ENCODE data around the gene RWDD4.
A peak's percentile ranks its signal among the peaks of the same experiment; 100 is the strongest.
"Not testable (repeated sequence)": the region's sequence is repeated elsewhere in the genome, so short reads cannot be mapped to it uniquely, and the experiment has no call there.

The RWDD4 gene

GRCh38 chr4:183635321-183635720 lies 23.7 kb downstream of the RWDD4 start:
- DNase-seq: no peak

GRCh38 chr4:183633476-183634400 lies 25.2 kb downstream of the RWDD4 start:
- no peak for DNase-seq

- DNase-seq: no peak
Measured at GRCh38 chr4:183632689-183633088, 26.3 kb downstream of the RWDD4 start.

GRCh38 chr4:183631577-183632198 lies 27.3 kb downstream of the RWDD4 start:
- DNase-seq: no peak

- no peak for DNase-seq
Measured at GRCh38 chr4:183627979-183628588, 30.9 kb downstream of the RWDD4 start.

- not testable (repeated sequence) for DNase-seq
Measured at GRCh38 chr4:183627286-183627685, 31.7 kb downstream of the RWDD4 start.

- DNase-seq: no peak
Measured at GRCh38 chr4:183626168-183626567, 32.8 kb downstream of the RWDD4 start.

- DNase-seq: no peak
Measured at GRCh38 chr4:183624548-183624947, 34.4 kb downstream of the RWDD4 start.

GRCh38 chr4:183621875-183622274 lies 37.1 kb downstream of the RWDD4 start:
- DNase-seq: no peak

- DNase-seq: no peak
Measured at GRCh38 chr4:183620421-183620820, 38.6 kb downstream of the RWDD4 start.

GRCh38 chr4:183618681-183619080 lies 40.3 kb downstream of the RWDD4 start:
- no peak for DNase-seq

GRCh38 chr4:183617075-183617474 lies 41.9 kb downstream of the RWDD4 start:
- no peak for DNase-seq

GRCh38 chr4:183612329-183613250 lies 46.4 kb downstream of the RWDD4 start:
- no peak for DNase-seq

GRCh38 chr4:183611210-183611830 lies 47.7 kb downstream of the RWDD4 start:
- no peak for DNase-seq

GRCh38 chr4:183610613-183611012 lies 48.4 kb downstream of the RWDD4 start:
- DNase-seq: no peak

GRCh38 chr4:183610033-183610432 lies 49.0 kb downstream of the RWDD4 start:
- DNase-seq: no peak

GRCh38 chr4:183609151-183609550 lies 49.8 kb downstream of the RWDD4 start:
- DNase-seq: no peak

GRCh38 chr4:183607894-183608293 lies 51.1 kb downstream of the RWDD4 start:
- DNase-seq: no peak

GRCh38 chr4:183602557-183603027 lies 56.4 kb downstream of the RWDD4 start:
- peak in 1 of 6 experiments; percentile 9 for DNase-seq

GRCh38 chr4:183601381-183601780 lies 57.6 kb downstream of the RWDD4 start:
- DNase-seq: no peak

- peak in 1 of 6 experiments; percentile 7 for DNase-seq
Measured at GRCh38 chr4:183600189-183600685, 58.7 kb downstream of the RWDD4 start.

- DNase-seq: no peak
Measured at GRCh38 chr4:183599690-183600089, 59.3 kb downstream of the RWDD4 start.
